ENCODE results near the gene CHD9NB. TPM values are rescaled to one million over a fixed set of nuclear protein-coding genes. Genes with fewer than 3 reads are reported as not detected.

Gene CHD9NB
- total and polyA plus RNA-seq, 9 of the 15 experiments (the other 6 are each of a cell fraction or from before 2014, with no cell fraction given), result 0.06 to 0.10 (median 0.07) TPM; not detected in 6

DNA sequence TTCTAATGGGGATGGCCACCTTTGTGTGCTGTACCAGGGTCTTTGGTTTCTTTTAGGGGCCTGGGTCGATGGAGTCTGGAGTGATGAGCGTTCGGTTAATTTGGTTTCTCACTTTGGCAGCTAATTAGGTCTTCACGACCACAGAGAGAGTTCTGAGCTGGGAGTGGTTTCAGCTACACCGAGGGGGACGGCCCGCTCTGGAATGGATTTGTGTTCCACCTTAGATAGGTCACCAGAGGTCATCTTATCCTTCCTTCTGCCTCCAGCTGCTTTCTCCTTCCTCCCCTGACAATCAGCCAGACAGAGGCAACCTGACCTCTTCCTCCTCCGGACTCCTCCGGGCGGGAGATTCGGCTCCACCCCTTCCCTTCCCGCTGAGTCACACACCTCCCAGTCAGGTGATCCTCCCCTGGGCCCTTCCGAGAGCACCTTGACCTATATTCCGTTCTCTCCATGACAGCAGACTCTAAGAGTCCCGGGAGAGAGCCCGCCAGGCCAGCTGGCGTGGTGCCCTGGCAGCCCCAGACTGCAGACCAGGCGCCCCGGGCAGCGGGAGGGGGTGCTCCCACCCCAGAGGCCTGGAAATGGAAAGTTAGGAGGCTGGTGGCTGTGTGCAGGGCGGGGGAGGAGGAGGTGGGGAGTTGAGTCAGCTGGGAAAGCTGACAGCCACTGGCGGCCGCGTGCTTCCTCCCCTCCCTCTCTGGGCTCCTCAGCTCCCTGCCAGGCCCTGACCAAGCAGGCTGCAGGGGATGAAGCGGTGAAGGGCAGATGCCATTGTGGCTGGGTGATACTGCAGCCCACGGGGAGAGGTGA, 46.8 kb upstream of the CHD9NB start (continued):
- TF ChIP-seq GTF2F1 (IDR thresholded peaks at IDR 0.05; ENCODE audit: low read depth, low read length) (no peak), CBX5 (IDR thresholded peaks at IDR 0.05; ENCODE audit: borderline replicate concordance, low read depth) (no peak), TEAD1 (CRISPR knock-in tag; IDR thresholded peaks at IDR 0.05) (0 out of 4 replicates have a peak, but pooled peaks of 1 of the 2 experiments have one; percentile 27), PCBP2 (IDR thresholded peaks at IDR 0.05; ENCODE audit: low read depth, low read length, poor library complexity, severe bottlenecking) (no peak), XRCC4 (IDR thresholded peaks at IDR 0.05; ENCODE audit: extremely low read depth, insufficient read depth, insufficient read length) (no peak), ZFX (CRISPR knock-in tag; IDR thresholded peaks at IDR 0.05) (peak; percentile 69), CBFB (CRISPR knock-in tag; IDR thresholded peaks at IDR 0.05) (no peak), PBX2 (CRISPR knock-in tag; IDR thresholded peaks at IDR 0.05; ENCODE audit: low read depth) (no peak), PBX2 (tag; conservative IDR thresholded peaks at IDR 0.05; ENCODE audit: low read depth) (no peak), USF2 (CRISPR knock-in tag; IDR thresholded peaks at IDR 0.05) (peak; percentile 76), ZNF175 (CRISPR knock-in tag; IDR thresholded peaks at IDR 0.05; ENCODE audit: low read depth) (peak; percentile 22; the same call in 1 of the 2 replicates), ATF2 (CRISPR knock-in tag; IDR thresholded peaks at IDR 0.05) (no peak), ZNF561 (CRISPR knock-in tag; conservative IDR thresholded peaks at IDR 0.05) (no peak), CREBBP (IDR thresholded peaks at IDR 0.05; ENCODE audit: low read depth, low read length) (no peak), DLX4 (CRISPR knock-in tag; IDR thresholded peaks at IDR 0.05) (no peak), ELF2 (CRISPR knock-in tag; IDR thresholded peaks at IDR 0.05) (0 out of 2 replicates have a peak, but pooled peaks have one; percentile 22), ZNF696 (CRISPR knock-in tag; conservative IDR thresholded peaks at IDR 0.05) (no peak), MTA1 (IDR thresholded peaks at IDR 0.05; ENCODE audit: borderline replicate concordance) (no peak)
- TF ChIP-seq, protein P1, sequence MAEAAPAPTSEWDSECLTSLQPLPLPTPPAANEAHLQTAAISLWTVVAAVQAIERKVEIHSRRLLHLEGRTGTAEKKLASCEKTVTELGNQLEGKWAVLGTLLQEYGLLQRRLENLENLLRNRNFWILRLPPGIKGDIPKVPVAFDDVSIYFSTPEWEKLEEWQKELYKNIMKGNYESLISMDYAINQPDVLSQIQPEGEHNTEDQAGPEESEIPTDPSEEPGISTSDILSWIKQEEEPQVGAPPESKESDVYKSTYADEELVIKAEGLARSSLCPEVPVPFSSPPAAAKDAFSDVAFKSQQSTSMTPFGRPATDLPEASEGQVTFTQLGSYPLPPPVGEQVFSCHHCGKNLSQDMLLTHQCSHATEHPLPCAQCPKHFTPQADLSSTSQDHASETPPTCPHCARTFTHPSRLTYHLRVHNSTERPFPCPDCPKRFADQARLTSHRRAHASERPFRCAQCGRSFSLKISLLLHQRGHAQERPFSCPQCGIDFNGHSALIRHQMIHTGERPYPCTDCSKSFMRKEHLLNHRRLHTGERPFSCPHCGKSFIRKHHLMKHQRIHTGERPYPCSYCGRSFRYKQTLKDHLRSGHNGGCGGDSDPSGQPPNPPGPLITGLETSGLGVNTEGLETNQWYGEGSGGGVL (CRISPR knock-in tag; IDR thresholded peaks at IDR 0.05), result no peak
- TF ChIP-seq, protein P2, sequence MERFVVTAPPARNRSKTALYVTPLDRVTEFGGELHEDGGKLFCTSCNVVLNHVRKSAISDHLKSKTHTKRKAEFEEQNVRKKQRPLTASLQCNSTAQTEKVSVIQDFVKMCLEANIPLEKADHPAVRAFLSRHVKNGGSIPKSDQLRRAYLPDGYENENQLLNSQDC (CRISPR knock-in tag; IDR thresholded peaks at IDR 0.05), result no peak

Measured in K562 (cell line).